ENCODE measurements around the gene TMEM121. TPM values are rescaled to one million over a fixed set of nuclear protein-coding genes. Genes with fewer than 3 reads are reported as not detected.

Gene TMEM121
- total RNA-seq, 1 donor from 2014 or later, result 1.3 TPM

- intact Hi-C loops (cut with DNase I), result no loop called here
Measured at GRCh38 chr14:105508601-105509000, 17.8 kb upstream of the TMEM121 start.

GRCh38 chr14:105517096-105517495, 9.3 kb upstream of the TMEM121 start:
- intact Hi-C loops (cut with DNase I), result no loop called here

More at GRCh38 chr14:105508601-105509000, 17.8 kb upstream of the TMEM121 start:
- DNase-seq (ENCODE audit: low spot score), result no peak

GRCh38 chr14:105519946-105520698, 6.3 kb upstream of the TMEM121 start:
- DNase-seq (ENCODE audit: low spot score), result no peak

More at GRCh38 chr14:105517096-105517495, 9.3 kb upstream of the TMEM121 start:
- no peak for DNase-seq (ENCODE audit: low spot score)

DNA sequence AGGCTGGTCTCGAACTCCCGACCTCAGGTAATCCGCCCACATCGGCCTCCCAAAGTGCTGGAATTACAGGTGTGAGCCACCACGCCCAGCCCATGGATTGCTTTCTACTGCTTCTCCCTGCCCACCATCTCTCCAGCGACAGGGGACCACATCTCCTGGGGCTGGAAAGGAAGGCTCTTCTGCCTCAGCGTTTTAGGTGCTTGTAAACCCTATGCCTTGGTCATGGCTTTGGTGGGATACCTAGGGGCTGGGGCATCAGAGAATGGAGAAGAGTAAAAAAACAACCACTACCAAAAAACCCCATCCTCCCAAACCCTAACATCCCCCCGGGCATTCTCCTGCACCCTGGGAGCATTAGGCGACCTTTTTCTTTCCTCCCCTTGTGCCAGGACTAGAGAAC, 1.1 kb upstream of the TMEM121 start:
- intact Hi-C loops (cut with DNase I), result loop anchor here (5.0 kb wide), 2 partner anchors 33 to 78 kb away; partner anchors contain the start of gene TEDC1
- DNase-seq (ENCODE audit: low spot score), result no peak

More at GRCh38 chr14:105519946-105520698, 6.3 kb upstream of the TMEM121 start:
- intact Hi-C loops (cut with DNase I), result no loop called here

- DNase-seq (ENCODE audit: low spot score), result peak; percentile 57
- intact Hi-C loops (cut with DNase I), result loop anchor here (5.0 kb wide), 2 partner anchors 35 to 80 kb away; partner anchors contain the start of gene TEDC1
Measured at GRCh38 chr14:105526776-105527380, 495 bp downstream of the TMEM121 start.

DNA sequence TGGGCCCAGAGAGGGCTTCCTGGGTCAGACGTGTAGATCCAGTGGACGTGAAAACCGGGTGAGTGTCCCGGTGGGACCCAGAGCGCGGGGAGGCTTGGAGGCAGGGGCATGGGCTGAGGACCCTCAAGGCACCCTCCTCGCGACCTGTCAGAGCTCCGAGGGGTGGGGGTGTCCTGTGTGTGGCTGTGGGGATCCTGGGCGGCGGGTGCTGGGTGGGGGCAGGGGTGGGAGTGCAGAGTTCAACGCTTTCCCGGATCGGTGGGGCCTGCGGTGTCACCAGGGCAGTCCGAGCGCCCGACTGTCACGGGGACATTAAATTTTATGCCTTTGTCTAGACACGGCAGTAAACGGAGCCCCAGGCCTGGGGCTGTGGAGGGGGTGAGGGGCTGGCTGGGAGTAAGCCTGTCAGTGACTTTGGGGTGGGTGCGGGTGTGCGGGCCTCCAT, 1.0 kb downstream of the TMEM121 start:
- DNase-seq (ENCODE audit: low spot score), result peak; percentile 27
- intact Hi-C loops (cut with DNase I), result loop anchor here (5.0 kb wide), 2 partner anchors 35 to 80 kb away; partner anchors contain the start of gene TEDC1

GRCh38 chr14:105527826-105528585, 1.6 kb downstream of the TMEM121 start:
- DNase-seq (ENCODE audit: low spot score), result peak; percentile 90
- intact Hi-C loops (cut with DNase I), result loop anchor here (1.0 to 5.0 kb wide), 3 partner anchors 36 to 157 kb away; partner anchors contain the start of gene TEDC1

- intact Hi-C loops (cut with DNase I), result loop anchor here (1.0 to 5.0 kb wide), 3 partner anchors 36 to 157 kb away; partner anchors contain the start of gene TEDC1
- DNase-seq (ENCODE audit: low spot score), result peak; percentile 53
Measured at GRCh38 chr14:105528586-105529318, 2.4 kb downstream of the TMEM121 start.

DNA sequence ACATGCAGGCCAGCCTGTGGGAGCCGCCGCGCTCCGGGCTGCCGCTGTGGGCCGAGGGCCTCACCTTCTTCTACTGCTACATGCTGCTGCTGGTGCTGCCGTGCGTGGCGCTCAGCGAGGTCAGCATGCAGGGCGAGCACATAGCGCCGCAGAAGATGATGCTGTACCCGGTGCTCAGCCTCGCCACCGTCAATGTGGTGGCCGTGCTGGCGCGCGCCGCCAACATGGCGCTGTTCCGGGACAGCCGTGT, 2.9 kb downstream of the TMEM121 start:
- intact Hi-C loops (cut with DNase I), result loop anchor here (5.0 kb wide), 2 partner anchors 37 to 82 kb away; partner anchors contain the start of gene TEDC1
- peak; percentile 71 for DNase-seq (ENCODE audit: low spot score)

DNA sequence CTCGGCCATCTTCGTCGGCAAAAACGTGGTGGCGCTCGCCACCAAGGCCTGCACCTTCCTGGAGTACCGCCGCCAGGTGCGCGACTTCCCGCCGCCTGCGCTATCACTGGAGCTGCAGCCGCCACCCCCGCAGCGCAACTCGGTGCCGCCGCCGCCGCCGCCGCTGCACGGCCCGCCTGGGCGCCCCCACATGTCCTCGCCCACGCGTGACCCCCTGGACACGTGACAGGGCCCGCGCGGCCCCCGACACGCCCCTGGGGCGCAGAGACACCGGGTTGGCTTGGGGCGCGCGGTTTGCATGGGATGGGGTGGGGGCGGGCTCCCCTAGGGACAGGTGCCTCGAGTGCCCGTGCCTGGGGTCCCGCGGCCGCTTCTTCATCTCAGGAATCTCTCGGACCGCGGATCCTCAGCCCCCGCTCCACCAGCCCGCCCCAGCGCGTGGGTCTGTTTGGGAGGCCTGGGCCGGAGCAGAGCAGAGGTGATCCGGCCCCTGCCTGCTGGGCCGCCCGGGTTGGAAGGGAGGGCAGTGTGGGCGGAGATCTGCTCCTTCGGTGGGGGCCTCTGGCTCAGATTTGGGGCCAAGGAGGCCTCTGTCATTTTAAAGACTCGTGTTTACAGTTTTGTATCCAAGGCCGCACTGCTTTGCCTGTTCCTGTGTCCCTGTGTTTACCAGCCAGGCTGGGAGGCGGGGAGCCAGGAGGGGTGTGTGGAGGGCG, 3.3 kb downstream of the TMEM121 start:
- intact Hi-C loops (cut with DNase I), result loop anchor here (5.0 kb wide), 2 partner anchors 37 to 82 kb away; partner anchors contain the start of gene TEDC1
- DNase-seq (ENCODE audit: low spot score), result peak; percentile 51

- intact Hi-C loops (cut with DNase I), result no loop called here
- DNase-seq (ENCODE audit: low spot score), result peak; percentile 22
Measured at GRCh38 chr14:105530285-105531087, 4.1 kb downstream of the TMEM121 start.

GRCh38 chr14:105531088-105531893, 4.9 kb downstream of the TMEM121 start:
- intact Hi-C loops (cut with DNase I), result no loop called here
- no peak for DNase-seq (ENCODE audit: low spot score)

GRCh38 chr14:105531894-105532623, 5.7 kb downstream of the TMEM121 start:
- no peak for DNase-seq (ENCODE audit: low spot score)
- intact Hi-C loops (cut with DNase I), result no loop called here

- intact Hi-C loops (cut with DNase I), result no loop called here
- DNase-seq (ENCODE audit: low spot score), result no peak
Measured at GRCh38 chr14:105532735-105533141, 6.4 kb downstream of the TMEM121 start.

DNA sequence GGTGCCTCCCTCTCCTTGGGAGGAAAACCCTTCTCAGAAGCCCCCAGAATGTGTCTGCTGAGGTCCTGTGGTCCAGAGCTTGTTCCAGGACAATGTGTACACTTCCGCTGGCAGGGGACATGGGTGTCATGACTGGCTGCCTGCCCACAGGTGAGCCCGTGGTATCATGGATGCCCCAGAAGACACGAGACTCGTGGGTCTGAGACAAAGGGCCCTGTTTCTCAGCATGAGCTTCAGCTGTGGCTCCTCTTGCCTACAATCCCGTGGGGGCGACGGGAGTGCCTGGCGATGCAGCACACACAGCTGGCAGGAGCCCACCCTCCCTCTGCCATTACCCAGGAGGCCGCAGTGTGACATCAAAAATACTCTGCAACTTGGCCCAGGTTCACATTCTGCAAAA, 7.0 kb downstream of the TMEM121 start:
- intact Hi-C loops (cut with DNase I), result no loop called here
- DNase-seq (ENCODE audit: low spot score), result no peak

GRCh38 chr14:105533811-105534498, 7.6 kb downstream of the TMEM121 start:
- intact Hi-C loops (cut with DNase I), result no loop called here
- DNase-seq (ENCODE audit: low spot score), result no peak
